ENCODE results near the gene EID2B.

The EID2B gene

DNA sequence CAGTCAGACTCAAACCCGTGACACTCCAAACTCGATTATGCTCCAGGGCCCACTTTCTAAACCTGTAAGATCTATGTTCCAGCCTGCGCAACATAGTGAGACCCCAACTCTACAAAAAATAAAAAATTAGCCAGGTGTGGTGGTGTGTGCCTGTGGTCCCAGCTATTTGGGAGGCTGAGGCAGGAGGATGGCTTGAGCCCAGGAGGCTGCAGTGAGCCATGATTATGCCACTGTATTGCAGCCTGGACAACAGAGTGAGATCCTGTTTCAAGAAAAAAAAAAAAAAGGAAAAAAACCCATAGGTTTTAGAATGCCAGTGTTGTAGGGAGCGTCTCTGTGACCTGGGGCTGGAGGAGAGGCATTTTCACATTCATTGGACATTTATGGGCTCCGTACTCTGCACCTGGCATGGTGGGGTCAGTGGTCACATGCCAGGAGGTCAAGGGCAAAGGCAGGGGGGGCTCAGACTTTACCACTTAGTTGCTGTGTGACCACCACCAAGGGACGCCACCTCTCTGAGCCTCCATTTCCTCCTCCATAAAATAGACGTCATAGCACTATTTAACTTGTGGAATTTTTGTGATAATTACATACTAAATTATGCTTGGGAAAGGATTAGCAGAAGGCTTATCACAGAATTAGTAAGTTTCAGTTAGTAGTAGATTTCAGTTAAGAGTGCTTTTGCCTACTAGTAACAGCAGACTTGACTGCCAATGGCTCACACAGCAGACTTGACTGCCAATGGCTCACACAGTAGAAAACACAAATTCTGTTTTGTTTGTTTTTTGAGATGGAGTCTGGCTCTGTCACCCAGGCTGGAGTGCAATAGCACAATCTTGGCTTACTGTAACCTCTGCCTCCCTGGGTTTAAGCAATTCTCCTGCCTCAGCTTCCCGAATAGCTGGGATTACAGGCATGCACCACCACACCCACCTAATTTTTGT, 11.8 kb downstream of the EID2B start:
- H3K4me3 ChIP-seq (replicated peaks; ENCODE audit: low read depth, low read length) = no peak overlapping the region
- DNase-seq (ENCODE audit: extremely low read depth, low read depth) = no peak
- TF ChIP-seq, protein P1, sequence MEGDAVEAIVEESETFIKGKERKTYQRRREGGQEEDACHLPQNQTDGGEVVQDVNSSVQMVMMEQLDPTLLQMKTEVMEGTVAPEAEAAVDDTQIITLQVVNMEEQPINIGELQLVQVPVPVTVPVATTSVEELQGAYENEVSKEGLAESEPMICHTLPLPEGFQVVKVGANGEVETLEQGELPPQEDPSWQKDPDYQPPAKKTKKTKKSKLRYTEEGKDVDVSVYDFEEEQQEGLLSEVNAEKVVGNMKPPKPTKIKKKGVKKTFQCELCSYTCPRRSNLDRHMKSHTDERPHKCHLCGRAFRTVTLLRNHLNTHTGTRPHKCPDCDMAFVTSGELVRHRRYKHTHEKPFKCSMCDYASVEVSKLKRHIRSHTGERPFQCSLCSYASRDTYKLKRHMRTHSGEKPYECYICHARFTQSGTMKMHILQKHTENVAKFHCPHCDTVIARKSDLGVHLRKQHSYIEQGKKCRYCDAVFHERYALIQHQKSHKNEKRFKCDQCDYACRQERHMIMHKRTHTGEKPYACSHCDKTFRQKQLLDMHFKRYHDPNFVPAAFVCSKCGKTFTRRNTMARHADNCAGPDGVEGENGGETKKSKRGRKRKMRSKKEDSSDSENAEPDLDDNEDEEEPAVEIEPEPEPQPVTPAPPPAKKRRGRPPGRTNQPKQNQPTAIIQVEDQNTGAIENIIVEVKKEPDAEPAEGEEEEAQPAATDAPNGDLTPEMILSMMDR (IDR thresholded peaks at IDR 0.05; ENCODE audit: low read depth, low read length, missing control alignments) = no peak

DNA sequence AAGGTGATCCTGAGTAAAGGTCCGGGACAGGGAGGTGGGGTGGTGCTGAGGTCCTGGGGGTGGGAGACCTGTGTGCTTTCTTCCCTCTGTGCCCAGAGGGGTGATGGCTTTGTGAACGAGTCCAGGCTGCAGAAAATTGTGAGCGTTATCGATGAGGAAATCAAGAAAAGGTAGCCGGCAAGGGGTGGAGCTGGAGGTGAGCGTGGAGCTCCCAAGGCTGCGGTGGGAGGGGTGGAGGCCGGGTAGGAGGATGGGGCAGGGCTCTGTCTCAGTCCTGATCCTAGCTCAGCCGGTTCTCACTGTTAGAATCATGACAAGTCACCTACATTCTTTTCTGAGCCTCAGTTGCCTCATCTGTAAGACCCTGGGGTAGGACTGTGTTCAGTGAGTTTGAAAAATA, 13.7 kb downstream of the EID2B start:
- no peak for DNase-seq (ENCODE audit: extremely low read depth, low read depth)
- H3K4me3 ChIP-seq (replicated peaks; ENCODE audit: low read depth, low read length) = no peak overlapping the region
- TF ChIP-seq, protein P1 (IDR thresholded peaks at IDR 0.05; ENCODE audit: low read depth, low read length, missing control alignments) = no peak

DNA sequence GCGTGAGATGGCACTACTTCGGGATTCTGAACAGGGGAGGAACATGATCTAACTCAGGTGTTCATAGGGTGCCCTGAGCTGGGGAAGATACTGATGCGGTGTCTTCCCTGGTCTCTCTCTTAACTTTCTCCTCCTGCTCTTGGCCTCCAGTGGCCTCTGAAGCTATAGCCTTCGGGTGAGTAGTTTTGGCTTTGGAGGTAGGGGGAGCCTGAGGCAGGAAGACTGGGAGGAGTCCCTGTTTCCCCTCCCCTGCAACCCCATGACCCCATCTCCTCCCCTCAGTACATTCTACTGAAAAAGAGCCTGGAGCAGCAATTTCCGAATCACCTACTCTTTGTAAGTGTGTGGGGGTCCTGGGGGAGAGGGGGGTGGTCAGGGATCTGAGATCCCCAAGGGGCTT, 14.2 kb downstream of the EID2B start:
- TF ChIP-seq, protein P1 (IDR thresholded peaks at IDR 0.05; ENCODE audit: low read depth, low read length, missing control alignments) = no peak
- H3K4me3 ChIP-seq (replicated peaks; ENCODE audit: low read depth, low read length) = no peak overlapping the region
- no peak for DNase-seq (ENCODE audit: extremely low read depth, low read depth)

DNA sequence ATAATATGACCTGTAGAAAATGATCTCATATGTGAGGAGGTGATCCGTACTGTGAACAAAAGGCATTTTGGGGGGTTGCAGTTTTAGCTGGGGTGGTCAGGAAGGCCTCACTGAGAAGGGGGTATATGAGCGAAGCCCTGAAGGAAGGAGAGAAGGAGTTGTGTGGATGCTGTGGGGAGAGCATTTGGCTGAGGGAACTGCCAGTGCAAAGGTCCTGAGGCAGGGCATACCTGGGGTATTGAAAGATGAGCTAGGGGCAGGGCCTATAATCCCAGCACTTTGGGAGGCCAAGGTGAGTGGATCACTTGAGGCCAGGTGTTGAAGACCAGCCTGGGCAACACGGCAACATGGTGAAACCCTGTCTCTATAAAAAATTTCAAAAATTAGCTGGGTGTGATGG, 15.2 kb downstream of the EID2B start:
- TF ChIP-seq, protein P1 (IDR thresholded peaks at IDR 0.05; ENCODE audit: low read depth, low read length, missing control alignments) = no peak
- H3K4me3 ChIP-seq (replicated peaks; ENCODE audit: low read depth, low read length) = no peak overlapping the region
- no peak for DNase-seq (ENCODE audit: extremely low read depth, low read depth)

DNA sequence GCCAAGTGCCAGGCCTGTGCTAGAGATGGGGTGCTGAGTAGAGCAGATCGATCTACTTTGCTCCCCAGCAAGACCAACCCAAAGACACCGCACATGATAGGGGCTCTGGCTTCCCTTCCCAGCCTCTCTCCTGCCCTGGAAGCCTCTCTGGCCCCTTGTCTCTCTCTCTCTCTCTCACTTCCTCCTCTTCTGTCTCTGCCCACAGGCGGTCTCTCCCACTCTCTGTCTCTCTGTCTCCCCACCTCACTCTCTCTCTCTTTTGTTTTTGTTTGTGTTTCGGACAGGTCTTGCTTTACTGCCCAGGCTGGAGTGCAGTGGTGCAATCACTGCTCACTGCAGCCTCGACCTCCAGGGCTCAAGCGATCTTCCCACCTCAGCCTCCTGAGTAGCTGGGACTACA, 16.4 kb downstream of the EID2B start:
- TF ChIP-seq, protein P1 (IDR thresholded peaks at IDR 0.05; ENCODE audit: low read depth, low read length, missing control alignments) = no peak
- no peak overlapping the region for H3K4me3 ChIP-seq (replicated peaks; ENCODE audit: low read depth, low read length)
- no peak for DNase-seq (ENCODE audit: extremely low read depth, low read depth)

DNA sequence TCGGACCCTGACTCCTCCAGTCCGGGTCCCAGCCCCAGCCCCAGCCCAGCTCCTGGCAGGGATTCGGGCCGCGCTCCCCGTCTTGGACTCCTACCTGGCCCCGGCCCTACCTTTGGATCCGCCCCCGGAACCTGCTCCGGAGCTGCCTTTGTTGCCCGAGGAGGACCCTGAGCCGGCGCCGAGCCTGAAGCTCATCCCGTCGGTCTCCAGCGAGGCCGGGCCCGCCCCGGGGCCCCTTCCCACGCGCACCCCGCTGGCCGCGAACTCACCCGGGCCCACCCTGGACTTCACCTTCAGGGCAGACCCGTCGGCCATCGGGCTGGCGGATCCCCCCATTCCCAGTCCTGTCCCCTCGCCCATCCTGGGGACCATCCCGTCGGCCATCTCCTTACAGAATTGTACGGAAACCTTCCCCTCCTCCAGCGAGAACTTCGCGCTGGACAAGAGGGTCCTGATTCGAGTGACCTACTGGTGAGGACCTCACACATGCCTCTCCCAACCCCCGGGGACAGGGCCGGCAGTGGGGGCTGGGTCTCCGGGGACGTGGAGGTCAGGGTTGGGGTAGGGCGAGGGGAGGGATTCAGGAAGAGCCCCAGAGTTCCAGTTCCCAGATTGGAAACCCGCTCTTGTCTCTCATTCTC, 17.0 kb downstream of the EID2B start:
- TF ChIP-seq, protein P1 (IDR thresholded peaks at IDR 0.05; ENCODE audit: low read depth, low read length, missing control alignments) = no peak
- no peak for DNase-seq (ENCODE audit: extremely low read depth, low read depth)
- H3K4me3 ChIP-seq (replicated peaks; ENCODE audit: low read depth, low read length) = no peak overlapping the region
